HG03469 (cell line): ENCODE measurements around the gene OTUD1.

ENCODE experiments used
- ATAC-seq: cut with Tn5 transposase; IDR thresholded peaks from one replicate; pipeline ENCODE4 v1.9.1; 2021; ENCODE audit warnings: mild to moderate bottlenecking, moderate library complexity, moderate number of reproducible peaks; ENCODE audit not compliant: unreplicated experiment

The OTUD1 gene

GRCh38 chr10:23459308-23459939 lies 20.5 kb downstream of the OTUD1 start:
- no peak for ATAC-seq

GRCh38 chr10:23461557-23461956 lies 22.7 kb downstream of the OTUD1 start:
- ATAC-seq: no peak

- no peak for ATAC-seq
These were observed 28.1 kb downstream of the OTUD1 start for GRCh38 chr10:23467012-23467411.

GRCh38 chr10:23467548-23467947 lies 28.7 kb downstream of the OTUD1 start:
- no peak for ATAC-seq

- ATAC-seq: no peak
These were observed 30.8 kb downstream of the OTUD1 start for GRCh38 chr10:23469596-23470237.

GRCh38 chr10:23472181-23472580 lies 33.3 kb downstream of the OTUD1 start:
- ATAC-seq: no peak

- ATAC-seq: no peak
These were observed 35.2 kb downstream of the OTUD1 start for GRCh38 chr10:23474081-23474480.

- ATAC-seq: no peak
These were observed 35.8 kb downstream of the OTUD1 start for GRCh38 chr10:23474626-23475025.

- ATAC-seq: no peak
These were observed 39.7 kb downstream of the OTUD1 start for GRCh38 chr10:23478570-23478969.

GRCh38 chr10:23479798-23480473 lies 41.1 kb downstream of the OTUD1 start:
- no peak for ATAC-seq

GRCh38 chr10:23481363-23481961 lies 42.6 kb downstream of the OTUD1 start:
- no peak for ATAC-seq

- no peak for ATAC-seq
These were observed 51.2 kb downstream of the OTUD1 start for GRCh38 chr10:23490115-23490514.
